ENCODE results near the gene CAPN9. TPM values are rescaled to one million over a fixed set of nuclear protein-coding genes. Genes with fewer than 3 reads are reported as not detected.

Gene CAPN9
- total RNA-seq, 1 donor from 2014 or later: not detected

GRCh38 chr1:230796626-230797025 is 49.4 kb downstream of the CAPN9 start:
- H3K36me3 Mint-ChIP-seq (ENCODE audit: unreplicated experiment): no peaks in the 10 kb centered on the region

DNA sequence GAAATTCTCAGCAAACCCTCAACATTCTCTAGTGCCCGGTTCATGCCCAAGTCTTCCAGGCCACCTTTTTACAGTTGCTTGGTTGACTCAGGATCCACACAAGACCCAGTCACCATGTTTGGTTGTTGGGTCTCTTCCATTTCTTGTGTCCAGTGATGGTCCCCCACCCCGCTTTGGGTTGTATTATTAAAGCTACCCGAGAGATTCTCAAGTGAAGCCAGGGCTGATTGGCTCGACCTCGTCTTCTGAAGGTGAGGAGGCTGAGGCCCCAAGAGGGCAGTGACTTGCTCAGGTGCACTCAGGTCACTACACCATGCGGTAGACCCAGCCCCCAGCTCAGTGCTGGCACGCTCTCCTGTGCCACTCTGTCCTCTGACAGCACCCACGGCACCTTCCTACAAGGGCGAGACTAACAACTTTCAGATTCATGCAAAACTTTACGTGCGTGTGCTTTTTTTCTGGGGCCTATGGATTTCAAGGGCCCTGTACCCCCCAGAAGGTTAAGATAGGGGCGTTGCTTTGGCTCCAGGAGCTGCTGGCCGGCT is 50.3 kb downstream of the CAPN9 start:
- no peak for DNase-seq (ENCODE audit: extremely low spot score, unreplicated experiment)
- no peak for TF ChIP-seq CTCF (IDR thresholded peaks at IDR 0.05)
- H3K27me3 Mint-ChIP-seq (ENCODE audit: unreplicated experiment): no peaks in the 10 kb centered on the region
- no peak overlapping the region for H3K27ac Mint-ChIP-seq (ENCODE audit: unreplicated experiment)
- H3K4me3 Mint-ChIP-seq (ENCODE audit: unreplicated experiment): no peak overlapping the region
- H3K9me3 Mint-ChIP-seq (ENCODE audit: unreplicated experiment): no peaks in the 10 kb centered on the region
- peaks cover 36% of the 10 kb centered on the region for H3K4me1 Mint-ChIP-seq (ENCODE audit: unreplicated experiment)
- no peaks in the 10 kb centered on the region for H3K36me3 Mint-ChIP-seq (ENCODE audit: unreplicated experiment)

More at GRCh38 chr1:230796626-230797025, 49.4 kb downstream of the CAPN9 start:
- H3K4me3 Mint-ChIP-seq (ENCODE audit: unreplicated experiment): no peak overlapping the region
- H3K9me3 Mint-ChIP-seq (ENCODE audit: unreplicated experiment): no peaks in the 10 kb centered on the region
- peak; percentile 36 for DNase-seq (ENCODE audit: extremely low spot score, unreplicated experiment)
- H3K27me3 Mint-ChIP-seq (ENCODE audit: unreplicated experiment): no peaks in the 10 kb centered on the region
- H3K27ac Mint-ChIP-seq (ENCODE audit: unreplicated experiment): no peak overlapping the region
- TF ChIP-seq CTCF (IDR thresholded peaks at IDR 0.05): no peak
- H3K4me1 Mint-ChIP-seq (ENCODE audit: unreplicated experiment): peaks cover 34% of the 10 kb centered on the region

DNA sequence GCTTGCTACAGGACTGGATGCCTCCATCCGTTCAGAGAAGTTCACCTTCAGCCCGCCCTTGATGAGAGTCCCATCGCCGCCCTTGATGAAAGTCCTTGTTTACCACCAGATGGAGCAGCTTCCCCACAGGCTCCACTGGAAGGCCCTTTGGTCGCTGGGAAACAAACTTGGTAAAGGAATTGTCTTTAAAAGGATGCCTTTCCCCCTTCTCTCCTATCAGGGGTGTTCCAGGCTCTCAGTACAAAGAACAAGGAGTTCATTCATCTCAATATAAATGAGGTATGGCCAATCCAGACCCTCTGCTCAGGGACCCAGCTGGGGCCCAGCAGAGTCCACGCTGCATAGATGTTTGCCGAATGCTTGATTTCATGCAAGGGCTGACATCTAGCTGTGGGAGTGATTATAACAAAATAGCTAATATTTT is 50.8 kb downstream of the CAPN9 start:
- DNase-seq (ENCODE audit: extremely low spot score, unreplicated experiment): peak; percentile 87
- no peak overlapping the region for H3K4me3 Mint-ChIP-seq (ENCODE audit: unreplicated experiment)
- H3K36me3 Mint-ChIP-seq (ENCODE audit: unreplicated experiment): no peaks in the 10 kb centered on the region
- peak; percentile 91 for TF ChIP-seq CTCF (IDR thresholded peaks at IDR 0.05)
- H3K27ac Mint-ChIP-seq (ENCODE audit: unreplicated experiment): no peak overlapping the region
- no peaks in the 10 kb centered on the region for H3K9me3 Mint-ChIP-seq (ENCODE audit: unreplicated experiment)
- H3K4me1 Mint-ChIP-seq (ENCODE audit: unreplicated experiment): peaks cover 36% of the 10 kb centered on the region
- no peaks in the 10 kb centered on the region for H3K27me3 Mint-ChIP-seq (ENCODE audit: unreplicated experiment)

GRCh38 chr1:230798491-230798890 is 51.3 kb downstream of the CAPN9 start:
- DNase-seq (ENCODE audit: extremely low spot score, unreplicated experiment): peak; percentile 44
- no peak overlapping the region for H3K27ac Mint-ChIP-seq (ENCODE audit: unreplicated experiment)
- H3K36me3 Mint-ChIP-seq (ENCODE audit: unreplicated experiment): no peaks in the 10 kb centered on the region
- no peaks in the 10 kb centered on the region for H3K9me3 Mint-ChIP-seq (ENCODE audit: unreplicated experiment)
- peaks cover 34% of the 10 kb centered on the region for H3K4me1 Mint-ChIP-seq (ENCODE audit: unreplicated experiment)
- no peak for TF ChIP-seq CTCF (IDR thresholded peaks at IDR 0.05)
- no peak overlapping the region for H3K4me3 Mint-ChIP-seq (ENCODE audit: unreplicated experiment)
- no peaks in the 10 kb centered on the region for H3K27me3 Mint-ChIP-seq (ENCODE audit: unreplicated experiment)

DNA sequence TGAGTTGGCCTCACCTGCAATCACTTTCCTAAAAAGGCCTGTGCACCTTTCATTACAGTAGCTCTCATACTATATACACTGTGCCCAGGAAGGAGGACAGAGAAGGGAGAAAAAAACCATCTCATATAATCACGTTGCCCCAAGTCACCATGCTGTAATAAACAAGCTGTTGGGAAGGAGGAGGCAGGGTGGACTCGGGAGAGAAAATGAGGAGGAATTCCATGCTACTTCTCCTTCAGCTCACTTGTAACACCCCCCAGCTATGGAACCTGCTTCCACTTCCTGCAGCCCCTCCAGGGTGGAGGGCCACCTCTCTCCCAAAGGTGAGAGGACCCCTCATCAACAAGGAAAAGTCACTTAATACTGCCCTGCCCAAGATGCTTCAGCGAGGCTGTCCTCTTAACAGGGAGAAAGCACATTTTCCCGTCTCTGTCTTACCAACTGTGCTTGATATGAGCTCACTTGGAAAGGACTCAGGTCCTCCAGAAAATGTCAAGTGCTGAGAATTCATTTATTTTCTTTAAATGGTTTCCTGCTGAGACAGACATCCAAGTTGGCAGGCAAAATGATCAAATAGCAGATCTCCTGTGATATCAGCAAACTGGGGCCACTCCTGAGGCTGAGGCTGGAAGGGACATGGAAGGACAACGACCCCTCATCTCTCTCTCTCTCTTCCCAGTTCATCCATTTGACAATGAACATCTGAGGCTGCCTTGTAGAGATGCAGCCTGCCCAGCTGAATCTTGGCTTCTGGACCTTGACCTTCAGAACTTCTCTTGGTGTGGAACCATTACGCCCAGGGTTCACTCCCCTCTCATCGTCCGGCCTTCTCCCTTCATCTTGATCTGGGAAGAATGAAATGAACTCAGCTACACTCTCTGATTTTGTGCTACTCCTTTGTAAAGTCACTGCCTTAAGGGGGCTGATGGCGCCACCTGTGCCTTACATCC is 54.0 kb downstream of the CAPN9 start:
- Mint-ChIP-seq H3K36me3 (ENCODE audit: unreplicated experiment) (no peaks in the 10 kb centered on the region), H3K4me1 (ENCODE audit: unreplicated experiment) (peaks cover 27% of the 10 kb centered on the region), H3K27me3 (ENCODE audit: unreplicated experiment) (no peaks in the 10 kb centered on the region), H3K4me3 (ENCODE audit: unreplicated experiment) (no peak overlapping the region), H3K9me3 (ENCODE audit: unreplicated experiment) (no peaks in the 10 kb centered on the region), H3K27ac (ENCODE audit: unreplicated experiment) (peak overlapping the region; percentile 34)
- no peak for TF ChIP-seq CTCF (IDR thresholded peaks at IDR 0.05)
- peak; percentile 57 for DNase-seq (ENCODE audit: extremely low spot score, unreplicated experiment)

Data from osteocyte (in vitro differentiated cells).